ENCODE data around the gene EIF1AD. TPM values are rescaled to one million over a fixed set of nuclear protein-coding genes. Genes with fewer than 3 reads are reported as not detected.
A peak's percentile ranks its signal among the peaks of the same experiment; 100 is the strongest.

Gene EIF1AD
- total RNA-seq, 1 donor from 2014 or later, result 34.9 TPM

DNA sequence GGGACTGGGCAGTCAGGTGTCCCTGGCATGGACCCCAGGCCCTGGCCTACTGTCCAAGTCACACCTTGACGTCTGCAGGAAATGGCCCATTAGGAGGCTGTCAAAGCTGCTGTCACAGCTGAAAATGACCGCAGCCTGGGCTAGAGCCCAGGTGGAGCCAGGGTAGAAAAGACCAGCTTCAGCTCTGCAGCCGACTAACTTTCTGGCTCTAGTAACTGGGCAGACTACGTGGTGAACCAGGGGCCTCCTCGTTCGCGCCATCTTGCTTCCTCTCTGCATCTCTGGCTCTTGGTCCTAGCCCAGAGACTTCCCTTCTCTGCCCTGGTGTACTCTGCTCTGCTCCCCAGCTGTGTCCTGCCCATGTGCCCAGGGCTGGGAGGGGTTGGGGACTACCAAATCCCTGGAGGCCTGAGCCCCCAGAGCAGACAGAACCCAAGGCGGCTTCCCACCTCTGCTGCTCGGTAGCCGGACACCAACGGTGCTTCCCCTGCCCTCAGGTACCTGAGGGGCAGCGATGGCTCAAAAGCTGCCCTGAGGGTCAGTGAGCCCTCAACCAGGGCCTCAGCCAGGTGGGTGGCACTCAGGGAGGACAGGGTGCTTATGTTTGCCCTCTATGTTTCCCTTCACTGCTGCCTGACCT is 20.7 kb downstream of the EIF1AD start:
- no peak overlapping the region for H3K4me3 Mint-ChIP-seq (ENCODE audit: unreplicated experiment)
- H3K27ac Mint-ChIP-seq (ENCODE audit: unreplicated experiment), result no peak overlapping the region
- peaks cover 21% of the 10 kb centered on the region for H3K36me3 Mint-ChIP-seq (ENCODE audit: low read depth, unreplicated experiment)
- DNase-seq (ENCODE audit: low spot score), result no peak
- H3K27me3 Mint-ChIP-seq (ENCODE audit: unreplicated experiment), result peaks cover 1% of the 10 kb centered on the region
- TF ChIP-seq, protein P1, sequence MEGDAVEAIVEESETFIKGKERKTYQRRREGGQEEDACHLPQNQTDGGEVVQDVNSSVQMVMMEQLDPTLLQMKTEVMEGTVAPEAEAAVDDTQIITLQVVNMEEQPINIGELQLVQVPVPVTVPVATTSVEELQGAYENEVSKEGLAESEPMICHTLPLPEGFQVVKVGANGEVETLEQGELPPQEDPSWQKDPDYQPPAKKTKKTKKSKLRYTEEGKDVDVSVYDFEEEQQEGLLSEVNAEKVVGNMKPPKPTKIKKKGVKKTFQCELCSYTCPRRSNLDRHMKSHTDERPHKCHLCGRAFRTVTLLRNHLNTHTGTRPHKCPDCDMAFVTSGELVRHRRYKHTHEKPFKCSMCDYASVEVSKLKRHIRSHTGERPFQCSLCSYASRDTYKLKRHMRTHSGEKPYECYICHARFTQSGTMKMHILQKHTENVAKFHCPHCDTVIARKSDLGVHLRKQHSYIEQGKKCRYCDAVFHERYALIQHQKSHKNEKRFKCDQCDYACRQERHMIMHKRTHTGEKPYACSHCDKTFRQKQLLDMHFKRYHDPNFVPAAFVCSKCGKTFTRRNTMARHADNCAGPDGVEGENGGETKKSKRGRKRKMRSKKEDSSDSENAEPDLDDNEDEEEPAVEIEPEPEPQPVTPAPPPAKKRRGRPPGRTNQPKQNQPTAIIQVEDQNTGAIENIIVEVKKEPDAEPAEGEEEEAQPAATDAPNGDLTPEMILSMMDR (IDR thresholded peaks at IDR 0.05; ENCODE audit: unreplicated experiment), result no peak
- H3K9me3 Mint-ChIP-seq (ENCODE audit: unreplicated experiment), result no peaks in the 10 kb centered on the region
- no peaks in the 10 kb centered on the region for H3K4me1 Mint-ChIP-seq (ENCODE audit: unreplicated experiment)

DNA sequence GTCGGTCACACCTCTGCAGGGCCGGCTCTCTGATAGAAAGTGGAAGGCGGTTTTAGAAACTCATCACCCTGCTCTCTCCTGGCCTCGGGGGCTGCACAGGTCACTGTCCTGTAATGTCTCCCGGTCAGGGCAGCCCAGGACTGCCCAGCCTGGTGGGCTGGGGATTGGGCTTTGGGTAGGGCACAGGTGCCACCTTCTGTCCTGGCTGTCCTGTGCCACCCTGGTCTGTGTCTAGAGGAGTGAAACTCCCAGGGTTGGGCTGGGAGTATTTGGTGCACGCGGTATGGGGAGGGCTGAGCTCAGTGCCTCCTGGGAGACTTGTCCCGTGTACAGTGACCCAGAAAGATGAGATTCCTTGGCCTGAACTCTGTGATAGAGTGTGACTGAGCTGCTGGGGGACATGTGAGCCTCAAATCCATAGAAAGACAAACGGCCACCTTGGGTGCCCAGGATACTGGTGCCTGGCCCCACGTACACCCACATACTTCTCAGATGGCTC is 22.6 kb downstream of the EIF1AD start:
- Mint-ChIP-seq H3K9me3 (ENCODE audit: unreplicated experiment) (no peaks in the 10 kb centered on the region), H3K4me3 (ENCODE audit: unreplicated experiment) (peak overlapping the region; percentile 37)

GRCh38 chr11:65978391-65979238 is 23.3 kb downstream of the EIF1AD start:
- no peak for DNase-seq (ENCODE audit: low spot score)
- H3K4me3 Mint-ChIP-seq (ENCODE audit: unreplicated experiment), result peak overlapping the region; percentile 37
- peaks cover 30% of the 10 kb centered on the region for H3K36me3 Mint-ChIP-seq (ENCODE audit: low read depth, unreplicated experiment)
- peaks cover 7% of the 10 kb centered on the region for H3K27me3 Mint-ChIP-seq (ENCODE audit: unreplicated experiment)
- H3K27ac Mint-ChIP-seq (ENCODE audit: unreplicated experiment), result no peak overlapping the region
- no peaks in the 10 kb centered on the region for H3K9me3 Mint-ChIP-seq (ENCODE audit: unreplicated experiment)
- no peaks in the 10 kb centered on the region for H3K4me1 Mint-ChIP-seq (ENCODE audit: unreplicated experiment)
- TF ChIP-seq, protein P1 (IDR thresholded peaks at IDR 0.05; ENCODE audit: unreplicated experiment), result no peak

More for the DNA sequence above, 22.6 kb downstream of the EIF1AD start:
- TF ChIP-seq, protein P1 (IDR thresholded peaks at IDR 0.05; ENCODE audit: unreplicated experiment), result no peak
- no peaks in the 10 kb centered on the region for H3K4me1 Mint-ChIP-seq (ENCODE audit: unreplicated experiment)
- H3K36me3 Mint-ChIP-seq (ENCODE audit: low read depth, unreplicated experiment), result peaks cover 30% of the 10 kb centered on the region
- no peak for DNase-seq (ENCODE audit: low spot score)
- H3K27me3 Mint-ChIP-seq (ENCODE audit: unreplicated experiment), result peaks cover 7% of the 10 kb centered on the region
- H3K27ac Mint-ChIP-seq (ENCODE audit: unreplicated experiment), result no peak overlapping the region

DNA sequence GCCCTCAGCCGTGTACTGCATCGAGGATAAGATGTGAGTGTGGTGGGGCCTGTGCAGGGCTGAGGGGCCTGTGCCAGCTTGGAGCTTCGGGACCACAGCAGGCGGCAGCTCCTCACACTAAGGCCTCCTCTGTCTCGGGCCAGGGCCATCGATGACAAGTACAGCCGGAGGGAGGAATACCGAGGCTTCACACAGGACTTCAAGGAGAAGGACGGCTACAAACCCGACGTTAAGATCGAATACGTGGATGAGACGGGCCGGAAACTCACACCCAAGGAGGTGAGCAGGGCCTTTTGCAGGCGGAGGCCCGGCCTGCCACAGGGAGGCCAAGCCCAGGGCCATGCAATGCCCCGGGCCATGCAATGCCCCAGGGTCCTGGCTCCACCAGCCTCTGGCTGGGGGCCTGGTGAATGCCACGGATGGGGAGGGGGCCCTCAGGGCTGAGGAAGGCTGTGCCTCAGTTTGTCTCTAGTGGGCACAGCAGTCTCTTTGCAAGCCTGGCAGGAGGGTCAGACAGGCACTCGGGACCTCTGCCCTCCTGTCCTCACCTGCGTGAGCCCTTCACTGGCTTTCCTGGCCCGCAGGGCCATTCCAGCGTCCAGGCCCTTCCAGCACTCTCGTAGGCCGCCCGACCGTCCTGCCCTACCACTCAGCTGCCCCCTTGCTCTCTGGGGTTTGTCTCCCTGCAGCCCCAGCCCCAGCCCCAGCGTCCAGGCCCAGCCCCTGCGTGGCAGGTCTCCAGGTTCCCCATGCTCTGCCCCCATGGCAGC is 24.2 kb downstream of the EIF1AD start:
- H3K4me1 Mint-ChIP-seq (ENCODE audit: unreplicated experiment), result no peaks in the 10 kb centered on the region
- H3K27me3 Mint-ChIP-seq (ENCODE audit: unreplicated experiment), result peaks cover 7% of the 10 kb centered on the region
- DNase-seq (ENCODE audit: low spot score), result no peak
- H3K9me3 Mint-ChIP-seq (ENCODE audit: unreplicated experiment), result no peaks in the 10 kb centered on the region
- no peak overlapping the region for H3K27ac Mint-ChIP-seq (ENCODE audit: unreplicated experiment)
- TF ChIP-seq, protein P1 (IDR thresholded peaks at IDR 0.05; ENCODE audit: unreplicated experiment), result no peak
- no peak overlapping the region for H3K4me3 Mint-ChIP-seq (ENCODE audit: unreplicated experiment)
- H3K36me3 Mint-ChIP-seq (ENCODE audit: low read depth, unreplicated experiment), result peaks cover 37% of the 10 kb centered on the region

All from endothelial cell (in vitro differentiated cells).